PFSK-1 (cell line): Measurements from ENCODE around the gene CEP162.

Experiments
- FOXP2 ChIP-seq: optimal IDR thresholded peaks from 2 replicates; pipeline ENCODE3; 2011; ENCODE audit warnings: borderline replicate concordance, control low read depth, inconsistent platforms; ENCODE audit not compliant: insufficient read depth; ENCODE audit errors: extremely low read length, extremely low read depth
- POLR2AphosphoS5 ChIP-seq: IDR thresholded peaks from 2 replicates; pipeline ENCODE4 v1.6.1; 2012; ENCODE audit warnings: low read depth, mild to moderate bottlenecking, control low read depth, low read length, moderate library complexity

DNA sequence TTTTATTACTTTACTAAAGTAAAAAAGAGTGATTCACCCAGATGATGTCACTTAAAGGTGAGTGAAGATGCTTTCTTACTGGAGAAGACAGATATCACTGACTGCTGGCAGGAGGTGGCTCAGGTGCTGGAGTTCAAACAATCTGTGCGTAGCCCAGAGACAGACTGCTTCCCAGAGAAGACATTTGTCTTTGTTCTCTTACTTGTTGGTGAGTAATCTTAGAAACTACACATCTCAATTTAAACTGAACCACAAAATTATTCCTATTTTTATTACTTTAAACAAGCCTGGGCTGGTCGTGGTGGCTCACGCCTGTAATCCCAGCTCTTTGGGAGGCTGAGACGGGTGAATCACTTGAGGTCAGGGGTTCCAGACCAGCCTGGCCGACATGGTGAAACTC lies 92.2 kb downstream of the CEP162 start:
- TF ChIP-seq POLR2AphosphoS5 (no peak), FOXP2 (no peak)
